Lung (tissue), 12 donors: ENCODE results near the gene NABP2. TPM values are rescaled to one million over a fixed set of nuclear protein-coding genes. Genes with fewer than 3 reads are reported as not detected.

ENCODE experiments used
- ATAC-seq: fragments of 200-7000 bp; cut with Tn5 transposase; one replicate; pipeline ENCODE4 v1.9.1; 2020; ENCODE audit warnings: moderate number of reproducible peaks; ENCODE audit not compliant: insufficient read depth, low FRiP score
- DNase-seq, 3 donors: peaks; one replicate each; pipeline ENCODE4 v3.0.0-alpha.2; 2013 to 2017
- H3K27ac ChIP-seq, 2 donors: one replicate each; pipeline ENCODE4 v1.5.1; 2013; ENCODE audit warnings: mild to moderate bottlenecking in 2 of 2, moderate library complexity in 2 of 2, control low read depth in 1 of 2, inconsistent platforms in 1 of 2, low read depth in 1 of 2, low read length in 1 of 2
- H3K27me3 ChIP-seq, 3 donors: one replicate each; pipeline ENCODE4 v1.5.1; 2013; ENCODE audit warnings: low read length in 2 of 3; ENCODE audit not compliant: control insufficient read depth in 3 of 3, insufficient read depth in 3 of 3
- H3K36me3 ChIP-seq, 4 donors: one replicate each; pipeline ENCODE4 v1.5.1; 2013; ENCODE audit warnings: low read length in 4 of 4, mild to moderate bottlenecking in 1 of 4, moderate library complexity in 1 of 4; ENCODE audit not compliant: control insufficient read depth in 4 of 4, insufficient read depth in 4 of 4
- H3K4me1 ChIP-seq, 5 donors: one replicate each; pipeline ENCODE4 v1.5.1; 2013; ENCODE audit warnings: low read length in 5 of 5, mild to moderate bottlenecking in 2 of 5, moderate library complexity in 1 of 5; ENCODE audit not compliant: control insufficient read depth in 5 of 5, insufficient read depth in 5 of 5
- H3K4me3 ChIP-seq: one replicate; pipeline ENCODE4 v1.5.1; 2013; ENCODE audit warnings: mild to moderate bottlenecking, control low read depth, moderate library complexity
- H3K9ac ChIP-seq, 2 donors: one replicate each; pipeline ENCODE4 v1.5.1; 2013; ENCODE audit warnings: low read length in 2 of 2, control low read depth in 1 of 2; ENCODE audit not compliant: insufficient read depth in 1 of 2
- H3K9me3 ChIP-seq, 4 donors: one replicate each; pipeline ENCODE4 v1.5.1; 2013; ENCODE audit warnings: low read length in 3 of 4, mild to moderate bottlenecking in 1 of 4, moderate library complexity in 1 of 4; ENCODE audit not compliant: control insufficient read depth in 4 of 4, insufficient read depth in 3 of 4
- WGBS, 2 donors: extraction: QIAGEN DNeasy Blood & Tissue Kit; methylation state at CpG; one replicate each; pipeline ENCODE4 v1.1.7; 2013; 5-methylcytosine and 5-hydroxymethylcytosine counted together
- polyA plus RNA-seq, 2 donors: library from polyadenylated mRNA; stranded (reverse); fragments of 200-250 nt; gene quantifications; one replicate each; pipeline ENCODE4 v1.2.1, GENCODE V29; 2013
- total RNA-seq, 2 donors: library from RNA; depleted of rRNA in 1 of 2; stranded (reverse); fragments of >200 nt in 1 of 2; gene quantifications; one replicate each; pipeline ENCODE4 v1.2.1, GENCODE V29; 2014 to 2021
- TF ChIP-seq, protein P1 (sequence below): IDR thresholded peaks from 2 replicates; pipeline ENCODE4 v1.5.1; 2012; ENCODE audit warnings: mild to moderate bottlenecking; ENCODE audit errors: control extremely low read depth, extremely low read depth
- donor health status: control.
- donor health status: control.
- donor health status: Bipolar disorder and iron deficiency.
- donor health status: healthy.
- donor health status: DM: yes; HTN: yes; CAD: no.

NABP2 gene
- total and polyA plus RNA-seq, 4 donors, result 11.3 to 31.4 (median 23.0) TPM

- 35 to 66% methylated on average over 1 of the region's 1 CpG for WGBS, 2 donors
- Histone ChIP-seq H3K9ac (no peak overlapping the region), H3K27me3 (no peaks in the 10 kb centered on the region), H3K4me3 (no peak overlapping the region), H3K4me1 (no peaks in the 10 kb centered on the region), H3K27ac (no peak overlapping the region), H3K9me3 (peaks cover 0 to 1% (median 0%) of the 10 kb centered on the region in 4 donors), H3K36me3 (peaks cover 19 to 26% (median 21%) of the 10 kb centered on the region in 4 donors)
- DNase-seq (no peak), ATAC-seq (no peak)
- TF ChIP-seq, protein P1, sequence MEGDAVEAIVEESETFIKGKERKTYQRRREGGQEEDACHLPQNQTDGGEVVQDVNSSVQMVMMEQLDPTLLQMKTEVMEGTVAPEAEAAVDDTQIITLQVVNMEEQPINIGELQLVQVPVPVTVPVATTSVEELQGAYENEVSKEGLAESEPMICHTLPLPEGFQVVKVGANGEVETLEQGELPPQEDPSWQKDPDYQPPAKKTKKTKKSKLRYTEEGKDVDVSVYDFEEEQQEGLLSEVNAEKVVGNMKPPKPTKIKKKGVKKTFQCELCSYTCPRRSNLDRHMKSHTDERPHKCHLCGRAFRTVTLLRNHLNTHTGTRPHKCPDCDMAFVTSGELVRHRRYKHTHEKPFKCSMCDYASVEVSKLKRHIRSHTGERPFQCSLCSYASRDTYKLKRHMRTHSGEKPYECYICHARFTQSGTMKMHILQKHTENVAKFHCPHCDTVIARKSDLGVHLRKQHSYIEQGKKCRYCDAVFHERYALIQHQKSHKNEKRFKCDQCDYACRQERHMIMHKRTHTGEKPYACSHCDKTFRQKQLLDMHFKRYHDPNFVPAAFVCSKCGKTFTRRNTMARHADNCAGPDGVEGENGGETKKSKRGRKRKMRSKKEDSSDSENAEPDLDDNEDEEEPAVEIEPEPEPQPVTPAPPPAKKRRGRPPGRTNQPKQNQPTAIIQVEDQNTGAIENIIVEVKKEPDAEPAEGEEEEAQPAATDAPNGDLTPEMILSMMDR, result no peak
These were observed 21.8 kb upstream of the NABP2 start for GRCh38 chr12:56202366-56202765.

GRCh38 chr12:56202838-56203237, 21.3 kb upstream of the NABP2 start:
- no peak overlapping the region for H3K4me3 ChIP-seq
- no peak for ATAC-seq
- TF ChIP-seq, protein P1, result no peak
- no peaks in the 10 kb centered on the region for H3K27me3 ChIP-seq
- H3K4me1 ChIP-seq, result no peaks in the 10 kb centered on the region
- 72 to 91% methylated on average over 2 of the region's 2 CpGs for WGBS, 2 donors
- no peak overlapping the region for H3K27ac ChIP-seq
- no peak for DNase-seq
- no peak overlapping the region for H3K9ac ChIP-seq
- peaks cover 21 to 30% (median 25%) of the 10 kb centered on the region in 4 donors for H3K36me3 ChIP-seq
- peaks cover 0 to 1% (median 0%) of the 10 kb centered on the region in 4 donors for H3K9me3 ChIP-seq

- no peak overlapping the region for H3K4me3 ChIP-seq
- H3K4me1 ChIP-seq, result no peaks in the 10 kb centered on the region
- no peaks in the 10 kb centered on the region for H3K27me3 ChIP-seq
- no peak overlapping the region for H3K27ac ChIP-seq
- H3K9me3 ChIP-seq, result peaks cover 0 to 1% (median 0%) of the 10 kb centered on the region in 4 donors
- ATAC-seq (no peak), DNase-seq (no peak)
- peaks cover 26 to 35% (median 30%) of the 10 kb centered on the region in 4 donors for H3K36me3 ChIP-seq
- TF ChIP-seq, protein P1, result no peak
- H3K9ac ChIP-seq, result no peak overlapping the region
These were observed 19.9 kb upstream of the NABP2 start for GRCh38 chr12:56204275-56204674.

- Histone ChIP-seq H3K9ac (peak overlapping the region in 1 of 2 donors; percentile 13), H3K27me3 (no peaks in the 10 kb centered on the region), H3K4me1 (no peaks in the 10 kb centered on the region), H3K9me3 (peaks cover 0 to 1% (median 0%) of the 10 kb centered on the region in 4 donors), H3K4me3 (no peak overlapping the region), H3K27ac (no peak overlapping the region), H3K36me3 (peaks cover 30 to 43% (median 35%) of the 10 kb centered on the region in 4 donors)
- DNase-seq, result no peak
- ATAC-seq, result no peak
- TF ChIP-seq, protein P1, result no peak
These were observed 18.7 kb upstream of the NABP2 start for GRCh38 chr12:56205445-56205844.
